AG04450 (cell line): ENCODE data around the gene KCNH5. TPM values are rescaled to one million over a fixed set of nuclear protein-coding genes. Genes with fewer than 3 reads are reported as not detected.

Experiments used
- CTCF ChIA-PET: fragments of 300-600, 350-600 bp; formaldehyde crosslinking; extraction: SDS; loops from one replicate; lab custom pipeline; 2022; ENCODE audit warnings: antibody characterized with exemption, inconsistent platforms; lab: Charles Lee
- POLR2A ChIA-PET: fragments of 350-600 bp; formaldehyde crosslinking; extraction: SDS; loops from one replicate; lab custom pipeline; 2021; ENCODE audit warnings: antibody characterized with exemption, inconsistent platforms; lab: Yijun Ruan, JAX
- DNase-seq: peaks from one replicate; pipeline ENCODE4 v3.0.0-alpha.2; 2011; ENCODE audit warnings: low read depth, low spot score
- H3K27ac ChIP-seq: one replicate; pipeline ENCODE4 v1.5.1; 2012; ENCODE audit warnings: low read depth, low read length, control low read depth
- H3K27me3 ChIP-seq: one replicate; pipeline ENCODE4 v1.6.0; 2012; ENCODE audit warnings: low read length; ENCODE audit not compliant: control insufficient read depth, insufficient read depth
- H3K4me3 ChIP-seq: 2 replicates; pipeline ENCODE4 v1.5.1; 2011; ENCODE audit warnings: mild to moderate bottlenecking, low read depth, low read length, control low read depth
- H3K9me3 ChIP-seq: 2 replicates; pipeline ENCODE4 v1.5.1; 2012; ENCODE audit warnings: low read length; ENCODE audit not compliant: control insufficient read depth, insufficient read depth
- CTCF ChIP-seq: IDR thresholded peaks from 2 replicates; pipeline ENCODE4 v1.5.1; 2011; ENCODE audit warnings: low read depth, low read length, control low read depth, inconsistent platforms
- polyA plus RNA-seq: library from polyadenylated mRNA; depleted of rRNA; stranded (reverse); fragments of >200 nt; gene quantifications from 2 replicates; pipeline ENCODE4 v1.2.3, GENCODE V29; 2011

KCNH5 gene
- polyA plus RNA-seq, 1 experiment, result 0.24 TPM

- Histone ChIP-seq H3K27me3 (no peaks in the 10 kb centered on the region), H3K4me3 (no peak overlapping the region), H3K27ac (no peak overlapping the region), H3K9me3 (no peaks in the 10 kb centered on the region)
- no peak for DNase-seq
- ChIA-PET CTCF (no interaction called here), POLR2A (no interaction called here)
- no peak for TF ChIP-seq CTCF
Measured at GRCh38 chr14:62743560-62743959, 301.7 kb downstream of the KCNH5 start.

- TF ChIP-seq CTCF, result no peak
- Histone ChIP-seq H3K27ac (no peak overlapping the region), H3K4me3 (no peak overlapping the region), H3K27me3 (no peaks in the 10 kb centered on the region), H3K9me3 (no peaks in the 10 kb centered on the region)
- ChIA-PET CTCF (no interaction called here), POLR2A (no interaction called here)
- DNase-seq, result no peak
Measured at GRCh38 chr14:62743118-62743517, 302.1 kb downstream of the KCNH5 start.

GRCh38 chr14:62739647-62740046 lies 305.6 kb downstream of the KCNH5 start:
- Histone ChIP-seq H3K4me3 (no peak overlapping the region), H3K27ac (no peak overlapping the region), H3K9me3 (no peaks in the 10 kb centered on the region), H3K27me3 (no peaks in the 10 kb centered on the region)
- no peak for TF ChIP-seq CTCF
- POLR2A ChIA-PET, result no interaction called here
- DNase-seq, result no peak
- CTCF ChIA-PET, result no interaction called here

GRCh38 chr14:62736048-62737043 lies 308.9 kb downstream of the KCNH5 start:
- Histone ChIP-seq H3K9me3 (no peaks in the 10 kb centered on the region), H3K27me3 (no peaks in the 10 kb centered on the region), H3K27ac (no peak overlapping the region), H3K4me3 (no peak overlapping the region)
- no peak for DNase-seq
- ChIA-PET POLR2A (no interaction called here), CTCF (interaction anchor here (0.6 kb wide), 1 partner anchor 280 kb away, joined by 3 read pairs; no protein-coding TSS in a partner anchor)
- TF ChIP-seq CTCF, result no peak

- no peak overlapping the region for H3K27ac ChIP-seq
- CTCF ChIA-PET, result no interaction called here
- POLR2A ChIA-PET, result no interaction called here
- no peak overlapping the region for H3K4me3 ChIP-seq
- no peak for TF ChIP-seq CTCF
- no peak for DNase-seq
- no peaks in the 10 kb centered on the region for H3K9me3 ChIP-seq
- no peaks in the 10 kb centered on the region for H3K27me3 ChIP-seq
Measured at GRCh38 chr14:62734831-62735230, 310.4 kb downstream of the KCNH5 start.
